Measurements from ENCODE around the gene PUS7L. TPM values are rescaled to one million over a fixed set of nuclear protein-coding genes. Genes with fewer than 3 reads are reported as not detected.

Gene PUS7L
- total and polyA plus RNA-seq, 2 of the 13 experiments (the other 11 are each of a cell fraction or from before 2014, with no cell fraction given), result 6.5 to 37.6 TPM

- TF ChIP-seq, protein P1, sequence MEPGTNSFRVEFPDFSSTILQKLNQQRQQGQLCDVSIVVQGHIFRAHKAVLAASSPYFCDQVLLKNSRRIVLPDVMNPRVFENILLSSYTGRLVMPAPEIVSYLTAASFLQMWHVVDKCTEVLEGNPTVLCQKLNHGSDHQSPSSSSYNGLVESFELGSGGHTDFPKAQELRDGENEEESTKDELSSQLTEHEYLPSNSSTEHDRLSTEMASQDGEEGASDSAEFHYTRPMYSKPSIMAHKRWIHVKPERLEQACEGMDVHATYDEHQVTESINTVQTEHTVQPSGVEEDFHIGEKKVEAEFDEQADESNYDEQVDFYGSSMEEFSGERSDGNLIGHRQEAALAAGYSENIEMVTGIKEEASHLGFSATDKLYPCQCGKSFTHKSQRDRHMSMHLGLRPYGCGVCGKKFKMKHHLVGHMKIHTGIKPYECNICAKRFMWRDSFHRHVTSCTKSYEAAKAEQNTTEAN (CRISPR knock-in tag; conservative IDR thresholded peaks at IDR 0.05), result peak; percentile 51
- no peak for TF ChIP-seq ZNF713 (CRISPR knock-in tag; IDR thresholded peaks at IDR 0.05)
- TF ChIP-seq FOSL2 (CRISPR knock-in tag; IDR thresholded peaks at IDR 0.05), result peak; percentile 6; the same call in 1 of the 2 replicates
- TF ChIP-seq ZNF768 (CRISPR knock-in tag; IDR thresholded peaks at IDR 0.05), result 0 out of 2 replicates have a peak, but pooled peaks have one; percentile 64
- TF ChIP-seq ZNF318 (CRISPR knock-in tag; IDR thresholded peaks at IDR 0.05), result no peak
- no peak; the same call in 1 of the 2 replicates for TF ChIP-seq ZNF556 (CRISPR knock-in tag; IDR thresholded peaks at IDR 0.05; ENCODE audit: borderline replicate concordance)
- peak; percentile 27 for TF ChIP-seq ELF1 (CRISPR knock-in tag; IDR thresholded peaks at IDR 0.05)
- no peak for TF ChIP-seq ZNF816 (CRISPR knock-in tag; IDR thresholded peaks at IDR 0.05; ENCODE audit: borderline replicate concordance)
- no peak; the same call in 1 of the 2 replicates for TF ChIP-seq ZNF776 (CRISPR knock-in tag; IDR thresholded peaks at IDR 0.05)
- no peak for TF ChIP-seq CHCHD3 (CRISPR knock-in tag; IDR thresholded peaks at IDR 0.05)
- TF ChIP-seq KAT8 (CRISPR knock-in tag; IDR thresholded peaks at IDR 0.05), result peak; percentile 72
- TF ChIP-seq MAX (IDR thresholded peaks at IDR 0.05), result peak; percentile 56; the same call in 1 of the 2 replicates
- no peak for TF ChIP-seq ZNF619 (CRISPR knock-in tag; IDR thresholded peaks at IDR 0.05)
- TF ChIP-seq ZNF296 (CRISPR knock-in tag; conservative IDR thresholded peaks at IDR 0.05), result no peak
- no peak for TF ChIP-seq EEA1 (CRISPR knock-in tag; IDR thresholded peaks at IDR 0.05; ENCODE audit: borderline replicate concordance)
- no peak for TF ChIP-seq CERS6 (CRISPR knock-in tag; IDR thresholded peaks at IDR 0.05)
- TF ChIP-seq GZF1 (CRISPR knock-in tag; IDR thresholded peaks at IDR 0.05), result no peak
These were observed 47.5 kb upstream of the PUS7L start, which contains the start of gene TWF1 (continued) for GRCh38 chr12:43805860-43806736.

Data from HepG2 (cell line).